WTC11 (cell line): ENCODE data around the gene CNDP1.

Source experiments
- HMGXB4 ChIP-seq: sonication (generic); formaldehyde crosslinking; IDR thresholded peaks from 2 replicates; pipeline ENCODE4 v1.8.1; 2023; ENCODE audit warnings: mild to moderate bottlenecking, moderate library complexity, missing genetic modification reagents
- JUN ChIP-seq: sonication (generic); formaldehyde crosslinking; IDR thresholded peaks from 2 replicates; pipeline ENCODE4 v1.8.0; 2023; ENCODE audit warnings: mild to moderate bottlenecking, missing genetic modification reagents
- KAT7 ChIP-seq: sonication (generic); formaldehyde crosslinking; IDR thresholded peaks from 2 replicates; pipeline ENCODE4 v1.8.1; 2023; ENCODE audit warnings: missing genetic modification reagents, mild to moderate bottlenecking, borderline replicate concordance
- MAX ChIP-seq: sonication (generic); formaldehyde crosslinking; IDR thresholded peaks from 2 replicates; pipeline ENCODE4 v1.8.0; 2022; ENCODE audit warnings: mild to moderate bottlenecking, missing genetic modification reagents
- TCF7 ChIP-seq: sonication (generic); formaldehyde crosslinking; IDR thresholded peaks from 2 replicates; pipeline ENCODE4 v1.8.0; 2022; ENCODE audit warnings: mild to moderate bottlenecking, low read depth, missing genetic modification reagents, moderate library complexity
- ZBTB43 ChIP-seq: sonication (generic); formaldehyde crosslinking; IDR thresholded peaks from 2 replicates; pipeline ENCODE4 v1.8.1; 2023; ENCODE audit warnings: mild to moderate bottlenecking, missing genetic modification reagents
- ZNF121 ChIP-seq: sonication (generic); formaldehyde crosslinking; IDR thresholded peaks from 2 replicates; pipeline ENCODE4 v1.8.0; 2023; ENCODE audit warnings: missing genetic modification reagents
- TF ChIP-seq, protein P1 (sequence below): fragments of 200-600 bp; IDR thresholded peaks from 2 replicates; pipeline ENCODE4 v1.8.0; 2022; ENCODE audit warnings: antibody characterized with exemption

DNA sequence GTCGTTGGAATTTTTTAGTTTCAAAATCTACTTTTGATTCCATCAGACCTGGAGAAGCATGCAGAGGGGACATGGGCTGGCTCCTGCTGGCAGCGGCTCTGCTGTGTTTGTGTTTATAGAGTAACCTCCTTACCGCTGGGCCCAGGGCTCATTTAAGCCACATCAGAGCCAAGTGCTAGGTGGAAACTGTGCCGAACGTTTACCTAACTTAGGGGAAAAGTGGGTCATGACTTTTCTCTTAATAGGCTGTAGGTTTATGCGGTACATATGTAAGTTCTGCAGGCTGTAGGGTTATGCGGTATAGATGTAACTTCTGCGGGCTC, 20.5 kb upstream of the CNDP1 start:
- TF ChIP-seq TCF7 (CRISPR knock-in tag) (no peak), KAT7 (no peak), JUN (no peak), ZNF121 (no peak), MAX (CRISPR knock-in tag) (no peak), HMGXB4 (CRISPR knock-in tag) (no peak), ZBTB43 (CRISPR knock-in tag) (no peak)
- TF ChIP-seq, protein P1, sequence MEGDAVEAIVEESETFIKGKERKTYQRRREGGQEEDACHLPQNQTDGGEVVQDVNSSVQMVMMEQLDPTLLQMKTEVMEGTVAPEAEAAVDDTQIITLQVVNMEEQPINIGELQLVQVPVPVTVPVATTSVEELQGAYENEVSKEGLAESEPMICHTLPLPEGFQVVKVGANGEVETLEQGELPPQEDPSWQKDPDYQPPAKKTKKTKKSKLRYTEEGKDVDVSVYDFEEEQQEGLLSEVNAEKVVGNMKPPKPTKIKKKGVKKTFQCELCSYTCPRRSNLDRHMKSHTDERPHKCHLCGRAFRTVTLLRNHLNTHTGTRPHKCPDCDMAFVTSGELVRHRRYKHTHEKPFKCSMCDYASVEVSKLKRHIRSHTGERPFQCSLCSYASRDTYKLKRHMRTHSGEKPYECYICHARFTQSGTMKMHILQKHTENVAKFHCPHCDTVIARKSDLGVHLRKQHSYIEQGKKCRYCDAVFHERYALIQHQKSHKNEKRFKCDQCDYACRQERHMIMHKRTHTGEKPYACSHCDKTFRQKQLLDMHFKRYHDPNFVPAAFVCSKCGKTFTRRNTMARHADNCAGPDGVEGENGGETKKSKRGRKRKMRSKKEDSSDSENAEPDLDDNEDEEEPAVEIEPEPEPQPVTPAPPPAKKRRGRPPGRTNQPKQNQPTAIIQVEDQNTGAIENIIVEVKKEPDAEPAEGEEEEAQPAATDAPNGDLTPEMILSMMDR = no peak
